ENCODE measurements around the gene ADGRB2. TPM values are rescaled to one million over a fixed set of nuclear protein-coding genes. Genes with fewer than 3 reads are reported as not detected.

ADGRB2 gene
- total RNA-seq, 4 donors from 2014 or later = 3.3 to 39.1 (median 17.2) TPM

GRCh38 chr1:31700468-31701090, 63.6 kb downstream of the ADGRB2 start:
- H3K27me3 ChIP-seq = no peaks in the 10 kb centered on the region
- H3K36me3 ChIP-seq = no peaks in the 10 kb centered on the region
- no peak overlapping the region for H3K4me3 ChIP-seq
- peak overlapping the region; percentile 35 to 85 (median 74) for H3K27ac ChIP-seq
- H3K9me3 ChIP-seq = no peaks in the 10 kb centered on the region
- no peak for DNase-seq
- no peak for TF ChIP-seq POLR2A (IDR thresholded peaks at IDR 0.05)
- TF ChIP-seq CTCF (IDR thresholded peaks at IDR 0.05) = no peak
- H3K4me1 ChIP-seq = peaks cover 0 to 32% (median 13%) of the 10 kb centered on the region in 4 donors

DNA sequence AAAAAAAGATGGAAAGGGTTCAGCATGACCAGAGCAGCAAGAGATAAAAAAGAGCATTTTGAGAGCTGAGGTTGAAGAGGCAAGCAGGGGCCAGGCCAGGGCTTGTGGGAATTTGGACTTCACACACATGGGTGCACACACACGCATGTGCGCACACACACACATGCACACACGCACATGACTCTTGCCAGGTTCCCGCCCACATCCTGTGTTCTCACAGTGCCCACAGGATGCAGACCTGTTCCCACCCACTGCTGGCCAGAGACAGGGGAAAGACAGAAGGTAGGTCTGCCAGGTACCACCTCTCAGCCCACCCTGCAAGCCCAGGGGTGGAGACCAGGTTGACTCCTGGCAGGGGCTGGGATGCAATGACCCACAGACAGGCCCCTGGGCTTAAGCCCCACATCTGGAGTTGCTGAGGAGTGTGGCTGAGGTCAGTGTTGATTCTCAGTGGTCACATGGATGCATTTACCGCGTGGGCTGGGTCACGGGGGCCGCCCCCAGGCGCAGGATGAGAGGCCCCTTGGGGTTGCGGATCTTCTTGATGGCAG, 64.7 kb downstream of the ADGRB2 start:
- peak in 2 of 3 donors; percentile 74 to 81 for DNase-seq
- Histone ChIP-seq H3K36me3 (no peaks in the 10 kb centered on the region), H3K9me3 (no peaks in the 10 kb centered on the region), H3K4me1 (peaks cover 0 to 20% (median 7%) of the 10 kb centered on the region in 4 donors), H3K27ac (peak overlapping the region in 1 of 4 donors; percentile 72), H3K4me3 (no peak overlapping the region), H3K27me3 (no peaks in the 10 kb centered on the region)
- TF ChIP-seq POLR2A (IDR thresholded peaks at IDR 0.05) = no peak
- TF ChIP-seq CTCF (IDR thresholded peaks at IDR 0.05) = no peak

- DNase-seq = no peak
- Histone ChIP-seq H3K9me3 (no peaks in the 10 kb centered on the region), H3K4me1 (peaks cover 0 to 13% (median 7%) of the 10 kb centered on the region in 4 donors), H3K27me3 (no peaks in the 10 kb centered on the region), H3K36me3 (no peaks in the 10 kb centered on the region), H3K27ac (no peak overlapping the region), H3K4me3 (no peak overlapping the region)
- no peak for TF ChIP-seq CTCF (IDR thresholded peaks at IDR 0.05)
- no peak for TF ChIP-seq POLR2A (IDR thresholded peaks at IDR 0.05)
Observed at GRCh38 chr1:31697369-31697984, 66.7 kb downstream of the ADGRB2 start.

- no peaks in the 10 kb centered on the region for H3K36me3 ChIP-seq
- H3K4me1 ChIP-seq = peaks cover 0 to 11% (median 7%) of the 10 kb centered on the region in 4 donors
- no peak overlapping the region for H3K4me3 ChIP-seq
- H3K9me3 ChIP-seq = no peaks in the 10 kb centered on the region
- H3K27ac ChIP-seq = no peak overlapping the region
- no peak for TF ChIP-seq POLR2A (IDR thresholded peaks at IDR 0.05)
- TF ChIP-seq CTCF (IDR thresholded peaks at IDR 0.05) = no peak
- H3K27me3 ChIP-seq = no peaks in the 10 kb centered on the region
- DNase-seq = no peak
Observed at GRCh38 chr1:31696242-31696641, 67.9 kb downstream of the ADGRB2 start.

- DNase-seq = no peak
- Histone ChIP-seq H3K36me3 (no peaks in the 10 kb centered on the region), H3K4me3 (no peak overlapping the region), H3K9me3 (no peaks in the 10 kb centered on the region), H3K27ac (no peak overlapping the region), H3K4me1 (peaks cover 0 to 7% (median 4%) of the 10 kb centered on the region in 4 donors), H3K27me3 (no peaks in the 10 kb centered on the region)
- no peak for TF ChIP-seq POLR2A (IDR thresholded peaks at IDR 0.05)
- no peak for TF ChIP-seq CTCF (IDR thresholded peaks at IDR 0.05)
Observed at GRCh38 chr1:31695327-31695726, 68.8 kb downstream of the ADGRB2 start.
